Adrenal gland (tissue), 12 donors: ENCODE results near the gene PARP3. TPM values are rescaled to one million over a fixed set of nuclear protein-coding genes. Genes with fewer than 3 reads are reported as not detected.

Source experiments
- DNase-seq, 7 donors: peaks; one replicate each; pipeline ENCODE4 v3.0.0-alpha.2; 2019 to 2020
- H3K27ac ChIP-seq, 5 donors: fragments of 200-600 bp; sonication (generic) in 4 of 5; 1 replicate in 3 of 5; 2 replicates in 2 of 5; pipeline versions ENCODE4 v1.5.1 to v1.8.0; 2016 to 2020; ENCODE audit warnings: mild to moderate bottlenecking in 1 of 5
- H3K27me3 ChIP-seq: fragments of 200-600 bp; 2 replicates; pipeline ENCODE4 v1.8.0; 2021
- H3K36me3 ChIP-seq, 2 donors: fragments of 200-600 bp; replicated peaks in 1 of 2; 1 replicate in 1 of 2; 2 replicates in 1 of 2; pipeline versions ENCODE4 v1.5.1 to v1.8.0; 2018 to 2022
- H3K4me1 ChIP-seq, 2 donors: fragments of 200-600 bp; replicated peaks in 1 of 2; 1 replicate in 1 of 2; 2 replicates in 1 of 2; pipeline versions ENCODE4 v1.5.1 to v1.8.0; 2018 to 2021
- H3K4me3 ChIP-seq, 4 donors: fragments of 200-600 bp; sonication (generic) in 3 of 4; one replicate each; pipeline ENCODE4 v1.5.1; 2016 to 2018
- H3K9me3 ChIP-seq, 3 donors: fragments of 200-600 bp; sonication (generic) in 1 of 3; replicated peaks in 1 of 3; 1 replicate in 2 of 3; 2 replicates in 1 of 3; pipeline versions ENCODE4 v1.5.1 to v1.8.0; 2016 to 2021
- POLR2A ChIP-seq, 2 donors: fragments of 450-650 bp; IDR thresholded peaks; one replicate each; pipeline ENCODE4 v1.6.1; 2017; ENCODE audit warnings: antibody characterized with exemption in 2 of 2, mild to moderate bottlenecking in 2 of 2, moderate library complexity in 1 of 2
- WGBS, 4 donors: extraction: QIAGEN DNeasy Blood & Tissue Kit in 2 of 4; methylation state at CpG; one replicate each; pipeline versions ENCODE4 v1.1.5 to v1.1.7; 2013 to 2017; 5-methylcytosine and 5-hydroxymethylcytosine counted together
- intact Hi-C, 2 donors: fragments of 100-400 bp; cut with DNase I; formaldehyde crosslinking; loops; one replicate each; pipeline versions ENCODE4 v1.14.1 to v1.15.0; 2022 to 2023
- polyA plus RNA-seq, 3 donors: library from polyadenylated mRNA; stranded (reverse); fragments of 200-250 nt in 2 of 3; fragments of 350-450 nt in 1 of 3; fragmentation: Illumina TruSeq in 1 of 3; extraction: RNeasy Lipid Tissue Mini Kit (QIAGEN cat#74804) in 1 of 3; gene quantifications; one replicate each; pipeline ENCODE4 v1.2.3, GENCODE V29; 2013 to 2014
- total RNA-seq, 9 donors: library from RNA; depleted of rRNA in 4 of 9; stranded (reverse); fragments of >200 nt in 4 of 9; fragments of 120-200 nt in 1 of 9; fragmentation: NEBNext Ultra II Directional in 1 of 9; extraction: Animal tissue kit (Norgen Biotek cat#: 25700) in 1 of 9; gene quantifications; one replicate each; pipeline versions ENCODE4 v1.1.0 to v1.2.4, GENCODE V29; 2013 to 2023
- TF ChIP-seq, protein P1 (sequence below), 6 experiments: fragments of 450-650 bp in 4 of 6; fragments of 200-600 bp in 2 of 6; sonication (generic) in 1 of 6; IDR thresholded peaks; 1 replicate in 5 of 6; 2 replicates in 1 of 6; pipeline versions ENCODE4 v1.5.1 to v1.8.0; 2016 to 2021; ENCODE audit warnings: antibody characterized with exemption in 6 of 6, mild to moderate bottlenecking in 2 of 6, moderate library complexity in 1 of 6
- donor health status: healthy with polysubstance abuse.
- donor health status: Bipolar disorder and iron deficiency.
- donor health status: DM: yes; HTN: yes; CAD: no.
- donor health status: DM: no; HTN: no; CAD: no.
- donor health status: DM: no; HTN: no; CAD: no.
- donor health status: DM: yes; HTN: yes; CAD: no.

The PARP3 gene
- total and polyA plus RNA-seq, 12 donors: 7.8 to 94.1 (median 60.4) TPM

DNA sequence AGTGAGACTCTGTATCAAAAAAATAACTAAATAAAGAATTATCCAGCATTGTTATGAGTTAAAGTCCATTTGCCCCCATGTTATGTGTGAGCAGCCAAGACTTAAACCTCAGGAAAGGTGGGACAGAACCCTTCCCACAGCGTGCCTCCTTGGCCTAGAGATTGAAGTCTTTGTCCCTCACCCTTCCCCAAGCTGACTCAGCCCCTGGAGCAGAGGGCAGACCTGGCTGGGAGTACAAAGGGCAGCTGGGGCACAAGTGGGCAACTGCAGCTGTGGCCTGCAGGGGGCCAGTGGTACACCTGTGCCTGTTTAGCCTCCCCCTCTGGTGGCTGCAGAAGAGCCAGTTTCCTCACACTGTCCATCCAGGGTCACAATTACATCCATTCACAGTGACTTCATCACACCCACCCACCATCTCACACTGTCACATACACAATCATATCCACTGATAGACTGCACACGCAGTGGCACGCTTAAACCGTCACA is 40.2 kb downstream of the PARP3 start:
- TF ChIP-seq POLR2A (IDR thresholded peaks at IDR 0.05): no peak
- TF ChIP-seq, protein P1, sequence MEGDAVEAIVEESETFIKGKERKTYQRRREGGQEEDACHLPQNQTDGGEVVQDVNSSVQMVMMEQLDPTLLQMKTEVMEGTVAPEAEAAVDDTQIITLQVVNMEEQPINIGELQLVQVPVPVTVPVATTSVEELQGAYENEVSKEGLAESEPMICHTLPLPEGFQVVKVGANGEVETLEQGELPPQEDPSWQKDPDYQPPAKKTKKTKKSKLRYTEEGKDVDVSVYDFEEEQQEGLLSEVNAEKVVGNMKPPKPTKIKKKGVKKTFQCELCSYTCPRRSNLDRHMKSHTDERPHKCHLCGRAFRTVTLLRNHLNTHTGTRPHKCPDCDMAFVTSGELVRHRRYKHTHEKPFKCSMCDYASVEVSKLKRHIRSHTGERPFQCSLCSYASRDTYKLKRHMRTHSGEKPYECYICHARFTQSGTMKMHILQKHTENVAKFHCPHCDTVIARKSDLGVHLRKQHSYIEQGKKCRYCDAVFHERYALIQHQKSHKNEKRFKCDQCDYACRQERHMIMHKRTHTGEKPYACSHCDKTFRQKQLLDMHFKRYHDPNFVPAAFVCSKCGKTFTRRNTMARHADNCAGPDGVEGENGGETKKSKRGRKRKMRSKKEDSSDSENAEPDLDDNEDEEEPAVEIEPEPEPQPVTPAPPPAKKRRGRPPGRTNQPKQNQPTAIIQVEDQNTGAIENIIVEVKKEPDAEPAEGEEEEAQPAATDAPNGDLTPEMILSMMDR (IDR thresholded peaks at IDR 0.05): peak in 5 of 6 experiments; percentile 39 to 55 (median 49)
- Histone ChIP-seq H3K9me3 (no peaks in the 10 kb centered on the region), H3K36me3 (no peaks in the 10 kb centered on the region), H3K4me1 (peaks cover 23 to 26% of the 10 kb centered on the region in 2 donors), H3K27ac (peak overlapping the region; percentile 90 to 98 (median 93)), H3K4me3 (peak overlapping the region in 3 of 4 donors; percentile 19 to 39 (median 27)), H3K27me3 (no peaks in the 10 kb centered on the region)
- peak in 5 of 7 donors; percentile 40 to 62 (median 56) for DNase-seq
- intact Hi-C loops: no loop called here
- WGBS, 4 donors: 0 to 14% (median 4%) methylated on average over 4 of the region's 4 CpGs

DNA sequence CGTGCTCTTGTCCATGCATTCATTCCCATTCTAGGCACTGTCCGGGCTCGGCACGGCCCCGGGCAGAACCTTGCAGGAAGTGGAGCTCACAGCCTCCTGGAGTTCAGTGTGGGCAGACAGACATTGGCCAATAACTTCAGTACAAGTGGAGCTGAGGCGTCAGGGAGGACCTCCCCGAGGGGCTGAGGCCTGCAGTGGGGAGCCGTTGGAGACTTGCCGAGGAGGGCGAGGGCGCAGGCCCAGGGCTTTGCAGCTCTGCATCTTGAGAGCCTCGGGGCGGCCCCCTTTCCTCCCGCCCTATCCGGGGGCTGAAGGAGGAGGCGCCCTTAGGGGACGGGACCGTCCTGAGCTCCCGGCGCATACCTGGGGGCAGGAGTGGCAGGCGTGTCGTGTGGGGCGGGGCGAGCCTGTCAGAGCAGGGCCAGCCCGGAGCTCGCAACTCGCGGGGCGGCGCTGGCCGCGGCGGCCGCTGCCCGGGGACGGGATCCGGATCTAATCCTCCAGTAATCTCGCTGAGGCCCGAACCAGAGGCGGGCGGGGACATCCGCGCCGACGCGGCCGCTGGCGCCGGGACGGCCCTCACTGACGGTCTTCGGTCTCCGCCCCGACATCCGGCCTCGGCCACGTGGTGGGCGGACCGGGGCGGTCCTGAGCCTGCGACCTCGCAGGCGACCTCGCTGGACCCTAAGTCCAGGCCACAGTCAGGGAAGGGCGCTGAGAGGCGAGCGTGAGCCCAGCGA is 40.8 kb downstream of the PARP3 start, which contains the start of gene ACY1:
ACY1 (plus strand) TSS at position 698 of the 740 bp plus-strand sequence. CDS start 530 bp downstream, outside the sequence.
- no peaks in the 10 kb centered on the region for H3K9me3 ChIP-seq
- H3K27ac ChIP-seq: peak within 1 kb of the TSS; percentile 90 to 98 (median 93)
- intact Hi-C loops: no loop called here
- peaks cover 23 to 26% of the 10 kb centered on the region in 2 donors for H3K4me1 ChIP-seq
- peak; percentile 87 to 92 (median 89) for DNase-seq
- TF ChIP-seq, protein P1 (IDR thresholded peaks at IDR 0.05): no peak
- peak; percentile 68 to 86 for TF ChIP-seq POLR2A (IDR thresholded peaks at IDR 0.05)
- no peaks in the 10 kb centered on the region for H3K27me3 ChIP-seq
- peak within 1 kb of the TSS in 3 of 4 donors; percentile 19 to 39 (median 27) for H3K4me3 ChIP-seq
- H3K36me3 ChIP-seq: no peaks in the 10 kb centered on the region
- 0 to 1% (median 1%) methylated on average over 21 to 68 of the region's 68 CpGs for WGBS, 4 donors

DNA sequence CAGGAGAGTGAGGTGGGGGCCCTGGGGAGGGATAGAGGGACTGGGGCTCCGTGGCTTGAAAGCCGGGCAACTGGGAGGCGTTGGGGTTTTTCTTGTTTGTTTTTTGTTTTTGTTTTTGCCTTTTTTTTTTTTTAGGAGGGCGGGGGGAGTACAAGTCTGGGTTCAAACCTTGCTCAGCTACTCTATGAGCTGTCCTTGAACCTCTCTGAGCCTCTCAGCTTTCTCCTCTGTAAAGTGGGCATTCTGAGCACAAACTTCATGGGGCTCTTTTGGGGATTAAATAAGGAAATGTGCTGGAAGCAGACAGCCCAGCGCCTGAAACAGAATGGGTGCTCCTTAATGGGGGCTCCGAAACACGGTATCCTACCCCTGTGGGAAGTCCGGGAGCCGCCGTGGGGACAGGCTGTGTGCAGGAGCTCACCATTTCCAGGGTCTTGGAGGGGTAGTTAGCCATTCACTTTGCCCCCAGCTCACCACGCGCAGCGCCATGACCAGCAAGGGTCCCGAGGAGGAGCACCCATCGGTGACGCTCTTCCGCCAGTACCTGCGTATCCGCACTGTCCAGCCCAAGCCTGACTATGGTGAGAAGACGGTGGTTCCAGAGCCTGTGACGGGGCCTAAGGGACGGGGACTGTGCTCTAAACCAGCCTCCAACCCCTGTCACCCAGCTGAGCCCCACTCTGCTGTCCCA is 41.6 kb downstream of the PARP3 start:
- Histone ChIP-seq H3K4me1 (peaks cover 23 to 26% of the 10 kb centered on the region in 2 donors), H3K4me3 (peak overlapping the region in 2 of 4 donors; percentile 19 to 39), H3K36me3 (no peaks in the 10 kb centered on the region), H3K27ac (peak overlapping the region; percentile 90 to 98 (median 93)), H3K27me3 (no peaks in the 10 kb centered on the region), H3K9me3 (no peaks in the 10 kb centered on the region)
- no peak for DNase-seq
- 61 to 67% (median 66%) methylated on average over 21 to 22 of the region's 22 CpGs for WGBS, 4 donors
- intact Hi-C loops: no loop called here
- no peak for TF ChIP-seq POLR2A (IDR thresholded peaks at IDR 0.05)

DNA sequence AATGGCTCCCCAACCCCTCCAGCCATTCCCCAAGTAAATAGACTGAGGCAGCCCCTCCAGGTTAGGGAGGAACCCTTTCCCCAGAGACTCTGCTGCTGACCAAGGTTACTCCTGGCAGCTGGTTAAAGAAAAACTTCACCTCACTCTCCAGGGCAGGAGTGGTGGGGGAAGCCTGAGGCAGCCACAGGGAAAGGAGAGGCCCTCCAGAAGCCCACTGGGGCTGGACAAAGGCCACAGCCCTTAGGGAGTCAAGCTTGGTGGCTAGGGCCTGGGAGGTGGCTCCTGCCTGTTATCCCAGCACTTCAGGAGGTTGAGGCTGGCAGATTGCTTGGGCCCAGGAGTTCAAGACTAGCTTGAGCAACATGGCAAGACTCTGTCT is 42.1 kb downstream of the PARP3 start:
- Histone ChIP-seq H3K27ac (peak overlapping the region in 4 of 5 donors; percentile 90 to 96 (median 92)), H3K4me3 (peak overlapping the region in 1 of 4 donors; percentile 39), H3K4me1 (peaks cover 23 to 26% of the 10 kb centered on the region in 2 donors), H3K27me3 (no peaks in the 10 kb centered on the region), H3K9me3 (no peaks in the 10 kb centered on the region), H3K36me3 (no peaks in the 10 kb centered on the region)
- TF ChIP-seq POLR2A (IDR thresholded peaks at IDR 0.05): no peak
- TF ChIP-seq, protein P1 (IDR thresholded peaks at IDR 0.05): no peak
- intact Hi-C loops: no loop called here
- no peak for DNase-seq
